Progenitor cell of endocrine pancreas (in vitro differentiated cells): ENCODE results near the gene S100A8. TPM values are rescaled to one million over a fixed set of nuclear protein-coding genes. Genes with fewer than 3 reads are reported as not detected.

Experiments used
- DNase-seq: peaks from one replicate; pipeline ENCODE4 v3.0.0; 2021; ENCODE audit warnings: low spot score; ENCODE audit not compliant: unreplicated experiment
- H3K27ac Mint-ChIP-seq: 2 replicates; pipeline ENCODE4 v1.8.0; 2021; ENCODE audit warnings: mild to moderate bottlenecking, moderate library complexity, mixed read lengths
- H3K27me3 Mint-ChIP-seq: 2 replicates; pipeline ENCODE4 v1.8.0; 2021; ENCODE audit warnings: mixed read lengths
- H3K36me3 Mint-ChIP-seq: 2 replicates; pipeline ENCODE4 v1.8.0; 2022; ENCODE audit warnings: mixed read lengths; ENCODE audit not compliant: insufficient read depth
- H3K4me1 Mint-ChIP-seq: 2 replicates; pipeline ENCODE4 v1.8.0; 2021; ENCODE audit warnings: low read depth, mixed read lengths
- H3K4me3 Mint-ChIP-seq: 2 replicates; pipeline ENCODE4 v1.8.0; 2021; ENCODE audit warnings: low read depth, mild to moderate bottlenecking, moderate library complexity, mixed read lengths
- H3K9me3 Mint-ChIP-seq: 2 replicates; pipeline ENCODE4 v1.8.0; 2021; ENCODE audit warnings: low read depth, mixed read lengths
- CTCF ChIP-seq: fragments of 200-600 bp; sonication (generic); IDR thresholded peaks from one replicate; pipeline ENCODE4 v1.5.0; 2021; ENCODE audit warnings: antibody characterized with exemption, mild to moderate bottlenecking; ENCODE audit not compliant: unreplicated experiment
- total RNA-seq: library from RNA; stranded (reverse); gene quantifications from 2 replicates; pipeline ENCODE4 v1.2.1, GENCODE V29; 2021

Gene S100A8
- total RNA-seq, 1 donor from 2014 or later = not detected

- DNase-seq = no peak
- no peak overlapping the region for H3K4me3 Mint-ChIP-seq
- no peaks in the 10 kb centered on the region for H3K36me3 Mint-ChIP-seq
- peaks cover 9% of the 10 kb centered on the region for H3K9me3 Mint-ChIP-seq
- no peaks in the 10 kb centered on the region for H3K4me1 Mint-ChIP-seq
- TF ChIP-seq CTCF = no peak
- no peak overlapping the region for H3K27ac Mint-ChIP-seq
- peaks cover 42% of the 10 kb centered on the region for H3K27me3 Mint-ChIP-seq
These were observed 3.9 kb downstream of the S100A8 start for GRCh38 chr1:153387001-153387400.

- Mint-ChIP-seq H3K27ac (no peak overlapping the region), H3K4me3 (no peak overlapping the region), H3K9me3 (peaks cover 14% of the 10 kb centered on the region), H3K27me3 (peaks cover 39% of the 10 kb centered on the region), H3K4me1 (no peaks in the 10 kb centered on the region), H3K36me3 (no peaks in the 10 kb centered on the region)
- DNase-seq = no peak
- no peak for TF ChIP-seq CTCF
These were observed 4.4 kb downstream of the S100A8 start for GRCh38 chr1:153386500-153386901.

- no peak for DNase-seq
- no peak for TF ChIP-seq CTCF
- no peak overlapping the region for H3K4me3 Mint-ChIP-seq
These were observed 5.8 kb downstream of the S100A8 start for GRCh38 chr1:153384958-153385580.

GRCh38 chr1:153380711-153381110 lies 10.2 kb downstream of the S100A8 start:
- H3K27me3 Mint-ChIP-seq = peaks cover 34% of the 10 kb centered on the region
- no peak for TF ChIP-seq CTCF
- H3K27ac Mint-ChIP-seq = no peak overlapping the region

More at GRCh38 chr1:153384958-153385580, 5.8 kb downstream of the S100A8 start:
- no peak overlapping the region for H3K27ac Mint-ChIP-seq
- H3K9me3 Mint-ChIP-seq = peaks cover 19% of the 10 kb centered on the region
- H3K27me3 Mint-ChIP-seq = peaks cover 34% of the 10 kb centered on the region
- no peaks in the 10 kb centered on the region for H3K36me3 Mint-ChIP-seq
- H3K4me1 Mint-ChIP-seq = no peaks in the 10 kb centered on the region

GRCh38 chr1:153379591-153379990 lies 11.3 kb downstream of the S100A8 start:
- H3K9me3 Mint-ChIP-seq = peaks cover 19% of the 10 kb centered on the region
- TF ChIP-seq CTCF = no peak
- H3K4me1 Mint-ChIP-seq = no peaks in the 10 kb centered on the region
- no peak for DNase-seq
- no peaks in the 10 kb centered on the region for H3K36me3 Mint-ChIP-seq
- H3K27ac Mint-ChIP-seq = no peak overlapping the region
- H3K27me3 Mint-ChIP-seq = peaks cover 32% of the 10 kb centered on the region
- no peak overlapping the region for H3K4me3 Mint-ChIP-seq

More at GRCh38 chr1:153380711-153381110, 10.2 kb downstream of the S100A8 start:
- Mint-ChIP-seq H3K4me1 (no peaks in the 10 kb centered on the region), H3K9me3 (peaks cover 19% of the 10 kb centered on the region), H3K4me3 (no peak overlapping the region), H3K36me3 (no peaks in the 10 kb centered on the region)
- no peak for DNase-seq
